Tibial artery (tissue), 4 donors: ENCODE data around the gene SYT1.

ENCODE experiments used
- DNase-seq, 2 donors: peaks; one replicate each; pipeline ENCODE4 v3.0.0-alpha.2; 2019
- H3K27ac ChIP-seq, 2 donors: fragments of 200-600 bp; sonication (generic) in 1 of 2; 1 replicate in 1 of 2; 2 replicates in 1 of 2; pipeline ENCODE4 v1.5.1; 2018 to 2019; ENCODE audit warnings: mild to moderate bottlenecking in 1 of 2
- H3K27me3 ChIP-seq, 2 donors: fragments of 200-600 bp; sonication (generic) in 1 of 2; one replicate each; pipeline versions ENCODE4 v1.5.1 to v1.6.0; 2016 to 2019
- H3K36me3 ChIP-seq, 3 donors: fragments of 200-600 bp; sonication (generic) in 2 of 3; one replicate each; pipeline ENCODE4 v1.5.1; 2016 to 2019; ENCODE audit warnings: mild to moderate bottlenecking in 2 of 3
- H3K4me1 ChIP-seq, 4 donors: fragments of 200-600 bp; sonication (generic) in 2 of 4; 1 replicate in 3 of 4; 2 replicates in 1 of 4; pipeline ENCODE4 v1.5.1; 2016 to 2019
- H3K4me3 ChIP-seq, 2 donors: fragments of 200-600 bp; sonication (generic) in 1 of 2; 1 replicate in 1 of 2; 2 replicates in 1 of 2; pipeline ENCODE4 v1.5.1; 2018 to 2019; ENCODE audit warnings: mild to moderate bottlenecking in 2 of 2
- H3K9me3 ChIP-seq, 3 donors: fragments of 200-600 bp; sonication (generic) in 1 of 3; one replicate each; pipeline ENCODE4 v1.5.1; 2016 to 2019
- CTCF ChIP-seq, 2 experiments: fragments of 200-600 bp in 1 of 2; fragments of 450-650 bp in 1 of 2; IDR thresholded peaks; one replicate each; pipeline ENCODE4 v1.5.1; 2017 to 2019; ENCODE audit warnings: antibody characterized with exemption in 2 of 2, mild to moderate bottlenecking in 1 of 2, moderate library complexity in 1 of 2
- intact Hi-C: fragments of 100-400 bp; cut with DNase I; formaldehyde crosslinking; loops from one replicate; pipeline ENCODE4 v1.15.0; 2023; ENCODE audit warnings: low total_unique reads

Gene SYT1

GRCh38 chr12:79247494-79247893, 382.9 kb downstream of the SYT1 start:
- no peak overlapping the region for H3K4me3 ChIP-seq
- H3K4me1 ChIP-seq: no peaks in the 10 kb centered on the region
- no peaks in the 10 kb centered on the region for H3K36me3 ChIP-seq
- H3K27ac ChIP-seq: no peak overlapping the region
- DNase-seq: no peak
- H3K27me3 ChIP-seq: no peaks in the 10 kb centered on the region
- no peaks in the 10 kb centered on the region for H3K9me3 ChIP-seq
- intact Hi-C loops: no loop called here
- TF ChIP-seq CTCF (IDR thresholded peaks at IDR 0.05): no peak

GRCh38 chr12:79250186-79250585, 385.6 kb downstream of the SYT1 start:
- Histone ChIP-seq H3K27me3 (no peaks in the 10 kb centered on the region), H3K4me3 (no peak overlapping the region), H3K9me3 (no peaks in the 10 kb centered on the region), H3K27ac (no peak overlapping the region), H3K4me1 (no peaks in the 10 kb centered on the region), H3K36me3 (no peaks in the 10 kb centered on the region)
- TF ChIP-seq CTCF (IDR thresholded peaks at IDR 0.05): no peak
- intact Hi-C loops: no loop called here
- no peak for DNase-seq

GRCh38 chr12:79250960-79251755, 386.6 kb downstream of the SYT1 start:
- no peak for TF ChIP-seq CTCF (IDR thresholded peaks at IDR 0.05)
- no peak overlapping the region for H3K4me3 ChIP-seq
- DNase-seq: no peak
- no peak overlapping the region for H3K27ac ChIP-seq
- intact Hi-C loops: no loop called here
- H3K9me3 ChIP-seq: no peaks in the 10 kb centered on the region
- no peaks in the 10 kb centered on the region for H3K27me3 ChIP-seq
- no peaks in the 10 kb centered on the region for H3K4me1 ChIP-seq
- no peaks in the 10 kb centered on the region for H3K36me3 ChIP-seq

- no peak overlapping the region for H3K4me3 ChIP-seq
- intact Hi-C loops: no loop called here
- H3K4me1 ChIP-seq: no peaks in the 10 kb centered on the region
- no peak for TF ChIP-seq CTCF (IDR thresholded peaks at IDR 0.05)
- no peak for DNase-seq
- H3K36me3 ChIP-seq: no peaks in the 10 kb centered on the region
- H3K27ac ChIP-seq: no peak overlapping the region
- no peaks in the 10 kb centered on the region for H3K27me3 ChIP-seq
- no peaks in the 10 kb centered on the region for H3K9me3 ChIP-seq
Observed at GRCh38 chr12:79252358-79253075, 387.9 kb downstream of the SYT1 start.

GRCh38 chr12:79255288-79255687, 390.7 kb downstream of the SYT1 start:
- no peak for TF ChIP-seq CTCF (IDR thresholded peaks at IDR 0.05)
- H3K4me3 ChIP-seq: no peak overlapping the region
- DNase-seq: no peak
- H3K9me3 ChIP-seq: no peaks in the 10 kb centered on the region
- H3K27ac ChIP-seq: no peak overlapping the region
- no peaks in the 10 kb centered on the region for H3K4me1 ChIP-seq
- intact Hi-C loops: no loop called here
- no peaks in the 10 kb centered on the region for H3K27me3 ChIP-seq
- no peaks in the 10 kb centered on the region for H3K36me3 ChIP-seq
